ENCODE measurements around the gene GYG1. TPM values are rescaled to one million over a fixed set of nuclear protein-coding genes. Genes with fewer than 3 reads are reported as not detected.

Gene GYG1
- total RNA-seq, 4 donors from 2014 or later: 6.7 to 12.3 (median 7.5) TPM

DNA sequence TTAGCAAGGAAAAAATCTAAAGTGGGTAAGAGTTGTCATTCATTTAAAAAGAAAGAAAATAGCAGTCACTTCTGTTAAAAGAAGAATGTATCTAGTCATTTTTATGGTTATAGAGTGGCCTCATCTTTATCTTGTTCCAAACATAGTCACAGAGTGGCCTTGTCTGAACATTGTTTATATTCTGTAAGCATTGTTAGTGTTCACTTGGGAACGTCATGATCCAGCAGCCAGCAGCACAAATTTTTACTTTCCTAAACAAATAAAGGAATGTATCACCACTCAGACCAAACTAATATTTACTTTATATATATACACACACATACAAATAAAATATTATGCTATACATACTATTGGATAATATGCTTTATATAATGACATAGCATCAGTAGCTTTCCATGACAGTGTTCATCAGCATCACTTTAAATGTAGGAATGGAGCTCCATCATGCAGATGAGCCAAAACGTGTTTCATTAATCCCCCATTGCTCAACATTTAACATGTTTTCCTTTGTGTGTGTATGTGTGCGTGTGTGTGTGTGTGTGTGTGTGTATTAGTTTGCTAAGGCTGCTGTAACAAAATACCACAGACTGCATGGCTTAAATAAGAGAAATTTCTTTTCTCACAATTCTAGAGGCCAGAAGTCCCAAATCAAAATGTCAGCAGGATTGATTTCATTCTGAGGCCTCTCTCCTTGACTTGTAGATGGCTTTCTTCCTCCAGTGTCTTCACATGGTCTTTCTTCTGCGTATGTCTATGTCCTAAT is 39.6 kb upstream of the GYG1 start:
- no peak overlapping the region for H3K4me3 ChIP-seq (ENCODE audit: low read depth, poor library complexity, severe bottlenecking)
- WGBS, 2 donors: 75 to 84% methylated on average over 4 of the region's 4 CpGs
- intact Hi-C loops (cut with DNase I; ENCODE audit: low total_unique reads): no loop called here
- DNase-seq (ENCODE audit: low spot score in 2 of 2): no peak
- TF ChIP-seq, protein P1, sequence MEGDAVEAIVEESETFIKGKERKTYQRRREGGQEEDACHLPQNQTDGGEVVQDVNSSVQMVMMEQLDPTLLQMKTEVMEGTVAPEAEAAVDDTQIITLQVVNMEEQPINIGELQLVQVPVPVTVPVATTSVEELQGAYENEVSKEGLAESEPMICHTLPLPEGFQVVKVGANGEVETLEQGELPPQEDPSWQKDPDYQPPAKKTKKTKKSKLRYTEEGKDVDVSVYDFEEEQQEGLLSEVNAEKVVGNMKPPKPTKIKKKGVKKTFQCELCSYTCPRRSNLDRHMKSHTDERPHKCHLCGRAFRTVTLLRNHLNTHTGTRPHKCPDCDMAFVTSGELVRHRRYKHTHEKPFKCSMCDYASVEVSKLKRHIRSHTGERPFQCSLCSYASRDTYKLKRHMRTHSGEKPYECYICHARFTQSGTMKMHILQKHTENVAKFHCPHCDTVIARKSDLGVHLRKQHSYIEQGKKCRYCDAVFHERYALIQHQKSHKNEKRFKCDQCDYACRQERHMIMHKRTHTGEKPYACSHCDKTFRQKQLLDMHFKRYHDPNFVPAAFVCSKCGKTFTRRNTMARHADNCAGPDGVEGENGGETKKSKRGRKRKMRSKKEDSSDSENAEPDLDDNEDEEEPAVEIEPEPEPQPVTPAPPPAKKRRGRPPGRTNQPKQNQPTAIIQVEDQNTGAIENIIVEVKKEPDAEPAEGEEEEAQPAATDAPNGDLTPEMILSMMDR (IDR thresholded peaks at IDR 0.05): no peak
- no peak for TF ChIP-seq POLR2A (IDR thresholded peaks at IDR 0.05)

DNA sequence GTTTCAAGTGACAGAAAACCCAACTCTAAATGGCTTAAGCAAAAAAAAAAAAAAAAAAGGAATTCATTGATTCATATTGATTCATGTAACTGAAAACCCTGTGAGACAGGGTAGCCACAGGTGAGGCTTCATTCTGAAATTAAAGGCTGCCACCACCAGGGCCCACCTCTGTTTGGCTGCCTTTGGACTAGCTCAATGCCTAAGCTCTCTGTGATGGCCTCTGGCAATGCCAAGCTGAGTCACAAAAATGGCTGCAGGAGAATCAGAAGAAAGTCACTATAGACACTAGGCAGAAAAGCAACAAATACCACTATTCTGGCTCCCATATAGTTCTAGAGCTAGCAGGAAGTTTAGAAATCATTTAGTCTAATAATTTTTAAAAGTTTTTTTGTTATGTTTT is 38.2 kb upstream of the GYG1 start:
- intact Hi-C loops (cut with DNase I; ENCODE audit: low total_unique reads): no loop called here
- no peak for TF ChIP-seq POLR2A (IDR thresholded peaks at IDR 0.05)
- TF ChIP-seq, protein P1 (IDR thresholded peaks at IDR 0.05): no peak
- no peak overlapping the region for H3K4me3 ChIP-seq (ENCODE audit: low read depth, poor library complexity, severe bottlenecking)
- DNase-seq (ENCODE audit: low spot score in 2 of 2): no peak

DNA sequence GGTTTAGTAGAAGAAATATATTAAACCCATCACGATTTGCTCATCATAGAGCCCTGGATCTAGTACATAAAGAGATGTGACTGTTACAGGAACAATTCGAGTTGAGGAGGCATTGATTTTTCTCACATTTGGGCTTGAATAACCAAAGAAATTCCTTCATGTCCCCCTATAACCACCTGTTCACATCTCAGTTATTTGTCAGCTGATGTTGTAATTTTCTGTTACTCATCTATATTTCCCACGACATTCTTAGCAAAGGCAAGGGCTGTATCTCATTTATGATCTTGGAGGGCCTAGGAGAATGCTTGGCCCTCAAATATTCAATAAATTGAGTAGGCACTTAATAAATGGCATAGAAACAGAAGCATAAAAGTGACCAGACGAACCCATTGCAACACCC is 36.4 kb upstream of the GYG1 start:
- intact Hi-C loops (cut with DNase I; ENCODE audit: low total_unique reads): no loop called here
- 68 to 69% methylated on average over 4 of the region's 4 CpGs for WGBS, 2 donors
- TF ChIP-seq, protein P1 (IDR thresholded peaks at IDR 0.05): no peak
- no peak for TF ChIP-seq POLR2A (IDR thresholded peaks at IDR 0.05)
- no peak overlapping the region for H3K4me3 ChIP-seq (ENCODE audit: low read depth, poor library complexity, severe bottlenecking)
- no peak for DNase-seq (ENCODE audit: low spot score in 2 of 2)

DNA sequence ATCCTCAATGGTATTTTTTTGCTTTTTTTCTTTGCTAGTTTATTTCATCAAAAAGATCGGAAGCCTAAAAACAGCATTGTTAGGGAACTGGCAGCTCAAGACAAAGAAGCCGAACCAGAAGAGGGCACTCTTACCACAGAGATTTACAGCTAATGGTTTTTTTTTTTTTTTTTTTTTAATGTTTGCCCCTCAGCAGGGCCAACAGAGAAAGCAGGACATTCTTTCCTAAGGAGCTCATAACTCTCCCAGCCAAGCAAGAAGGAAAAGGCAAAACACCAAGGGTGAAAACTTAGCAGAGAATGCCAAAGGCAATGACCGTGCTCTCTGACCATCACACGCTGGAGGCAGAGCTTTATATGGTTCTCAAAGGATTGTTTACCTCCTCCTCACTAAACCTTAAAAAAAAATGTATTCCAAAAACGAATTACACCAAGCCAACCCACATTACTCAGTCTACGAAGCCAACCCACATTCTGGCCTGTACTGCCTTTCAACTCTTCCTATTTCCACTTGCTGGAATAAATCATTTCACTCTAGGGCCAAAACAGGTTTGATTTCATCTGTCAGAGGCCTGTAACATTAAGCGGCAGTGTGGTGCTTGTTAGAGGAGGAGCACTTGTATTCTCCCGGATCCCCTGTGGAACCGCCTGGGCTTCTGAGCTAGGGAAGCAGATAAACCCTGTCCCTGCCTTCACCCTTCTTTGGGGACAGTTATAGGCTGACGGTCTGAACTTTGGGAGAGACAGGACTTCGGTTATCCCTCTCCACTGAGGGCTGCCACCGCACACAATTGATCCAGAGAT is 35.6 kb upstream of the GYG1 start:
- TF ChIP-seq, protein P1 (IDR thresholded peaks at IDR 0.05): no peak
- no peak for TF ChIP-seq POLR2A (IDR thresholded peaks at IDR 0.05)
- DNase-seq (ENCODE audit: low spot score in 2 of 2): peak in 1 of 2 donors; percentile 38
- WGBS, 2 donors: 40 to 43% methylated on average over 12 of the region's 12 CpGs
- intact Hi-C loops (cut with DNase I; ENCODE audit: low total_unique reads): no loop called here
- H3K4me3 ChIP-seq (ENCODE audit: low read depth, poor library complexity, severe bottlenecking): no peak overlapping the region

DNA sequence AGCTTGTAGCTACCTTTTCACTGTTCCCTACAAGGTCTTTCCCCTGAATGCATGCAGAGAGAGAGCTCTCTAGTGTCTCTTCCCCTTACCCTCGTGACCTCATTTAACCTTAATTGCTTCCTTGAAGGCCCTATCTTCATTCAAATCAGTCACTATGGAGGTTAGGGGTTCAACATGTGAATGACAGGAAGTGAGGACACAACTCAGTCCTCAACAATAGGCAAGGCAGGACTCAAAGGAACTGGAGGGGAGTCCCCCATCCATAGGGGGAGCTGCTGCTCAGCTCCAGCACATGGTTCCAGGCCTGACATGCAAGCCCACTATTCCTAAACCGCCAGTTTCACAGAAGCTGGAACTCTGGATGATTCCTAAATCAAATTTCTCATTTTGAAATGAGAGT is 33.8 kb upstream of the GYG1 start:
- DNase-seq (ENCODE audit: low spot score in 2 of 2): no peak
- TF ChIP-seq, protein P1 (IDR thresholded peaks at IDR 0.05): no peak
- TF ChIP-seq POLR2A (IDR thresholded peaks at IDR 0.05): no peak
- intact Hi-C loops (cut with DNase I; ENCODE audit: low total_unique reads): no loop called here
- no peak overlapping the region for H3K4me3 ChIP-seq (ENCODE audit: low read depth, poor library complexity, severe bottlenecking)
- 73 to 86% methylated on average over 2 of the region's 2 CpGs for WGBS, 2 donors

Data from lower leg skin (tissue), 4 donors.